Measurements from ENCODE around the gene HSPA12A. TPM values are rescaled to one million over a fixed set of nuclear protein-coding genes. Genes with fewer than 3 reads are reported as not detected.

The HSPA12A gene
- total RNA-seq, 2 donors from 2014 or later, result 13.9 to 15.4 TPM

DNA sequence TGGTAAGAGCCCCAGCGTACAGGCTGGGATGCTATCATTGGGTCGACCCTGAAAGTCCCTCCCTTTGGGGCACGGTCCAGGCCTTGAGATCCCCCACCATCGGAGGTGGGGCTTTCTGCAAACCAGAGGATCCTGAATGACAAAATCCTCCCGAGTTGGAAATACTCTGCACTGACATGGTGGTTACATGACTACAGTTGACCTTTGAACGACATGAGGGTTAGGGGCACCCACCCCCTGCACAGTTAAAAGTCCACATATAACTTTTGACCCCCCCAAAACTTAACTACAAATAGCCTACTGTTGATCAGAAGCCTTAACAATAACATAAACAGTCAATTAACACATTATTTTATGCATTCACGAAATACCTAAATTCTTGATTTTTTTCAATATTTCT, 13.1 kb downstream of the HSPA12A start:
- H3K27ac ChIP-seq (ENCODE audit: low read depth, low read length), result no peak overlapping the region
- TF ChIP-seq, protein P1, sequence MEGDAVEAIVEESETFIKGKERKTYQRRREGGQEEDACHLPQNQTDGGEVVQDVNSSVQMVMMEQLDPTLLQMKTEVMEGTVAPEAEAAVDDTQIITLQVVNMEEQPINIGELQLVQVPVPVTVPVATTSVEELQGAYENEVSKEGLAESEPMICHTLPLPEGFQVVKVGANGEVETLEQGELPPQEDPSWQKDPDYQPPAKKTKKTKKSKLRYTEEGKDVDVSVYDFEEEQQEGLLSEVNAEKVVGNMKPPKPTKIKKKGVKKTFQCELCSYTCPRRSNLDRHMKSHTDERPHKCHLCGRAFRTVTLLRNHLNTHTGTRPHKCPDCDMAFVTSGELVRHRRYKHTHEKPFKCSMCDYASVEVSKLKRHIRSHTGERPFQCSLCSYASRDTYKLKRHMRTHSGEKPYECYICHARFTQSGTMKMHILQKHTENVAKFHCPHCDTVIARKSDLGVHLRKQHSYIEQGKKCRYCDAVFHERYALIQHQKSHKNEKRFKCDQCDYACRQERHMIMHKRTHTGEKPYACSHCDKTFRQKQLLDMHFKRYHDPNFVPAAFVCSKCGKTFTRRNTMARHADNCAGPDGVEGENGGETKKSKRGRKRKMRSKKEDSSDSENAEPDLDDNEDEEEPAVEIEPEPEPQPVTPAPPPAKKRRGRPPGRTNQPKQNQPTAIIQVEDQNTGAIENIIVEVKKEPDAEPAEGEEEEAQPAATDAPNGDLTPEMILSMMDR (conservative IDR thresholded peaks at IDR 0.05), result no peak
- no peaks in the 10 kb centered on the region for H3K27me3 Mint-ChIP-seq (ENCODE audit: insufficient read depth)
- no peaks in the 10 kb centered on the region for H3K4me1 Mint-ChIP-seq
- H3K27me3 ChIP-seq (ENCODE audit: control insufficient read depth, insufficient read depth, low read length, poor library complexity, severe bottlenecking), result no peaks in the 10 kb centered on the region
- H3K4me1 ChIP-seq (ENCODE audit: control insufficient read depth, insufficient read depth, low read length), result no peaks in the 10 kb centered on the region
- H3K9me3 Mint-ChIP-seq, result no peaks in the 10 kb centered on the region
- no peak overlapping the region for H3K27ac Mint-ChIP-seq
- H3K4me3 ChIP-seq (ENCODE audit: low read length), result no peak overlapping the region
- DNase-seq, result no peak
- no peak overlapping the region for H3K4me3 Mint-ChIP-seq
- no peaks in the 10 kb centered on the region for H3K9me3 ChIP-seq (ENCODE audit: control insufficient read depth, low read length)
- H3K9ac ChIP-seq (ENCODE audit: extremely low read depth, low read length, poor library complexity, severe bottlenecking), result no peak overlapping the region
- H3K36me3 Mint-ChIP-seq (ENCODE audit: low read depth), result no peaks in the 10 kb centered on the region
- no peaks in the 10 kb centered on the region for H3K36me3 ChIP-seq (ENCODE audit: control insufficient read depth, insufficient read depth, low read length)
- WGBS, 2 experiments (ENCODE audit: insufficient coverage in 1 of 2, insufficient read length in 1 of 2), result 93 to 94% methylated on average over 7 of the region's 7 CpGs

- H3K4me1 Mint-ChIP-seq, result no peaks in the 10 kb centered on the region
- TF ChIP-seq, protein P1 (conservative IDR thresholded peaks at IDR 0.05), result no peak
- WGBS, 2 experiments (ENCODE audit: insufficient coverage in 1 of 2, insufficient read length in 1 of 2), result 64 to 75% methylated on average over 4 to 5 of the region's 5 CpGs
- no peaks in the 10 kb centered on the region for H3K36me3 Mint-ChIP-seq (ENCODE audit: low read depth)
- no peaks in the 10 kb centered on the region for H3K9me3 Mint-ChIP-seq
- H3K4me3 ChIP-seq (ENCODE audit: low read length), result no peak overlapping the region
- no peaks in the 10 kb centered on the region for H3K27me3 Mint-ChIP-seq (ENCODE audit: insufficient read depth)
- H3K9me3 ChIP-seq (ENCODE audit: control insufficient read depth, low read length), result no peaks in the 10 kb centered on the region
- H3K27me3 ChIP-seq (ENCODE audit: control insufficient read depth, insufficient read depth, low read length, poor library complexity, severe bottlenecking), result no peaks in the 10 kb centered on the region
- H3K27ac ChIP-seq (ENCODE audit: low read depth, low read length), result no peak overlapping the region
- H3K4me3 Mint-ChIP-seq, result no peak overlapping the region
- no peak overlapping the region for H3K9ac ChIP-seq (ENCODE audit: extremely low read depth, low read length, poor library complexity, severe bottlenecking)
- H3K27ac Mint-ChIP-seq, result no peak overlapping the region
- peak; percentile 13 for DNase-seq
- H3K36me3 ChIP-seq (ENCODE audit: control insufficient read depth, insufficient read depth, low read length), result no peaks in the 10 kb centered on the region
- H3K4me1 ChIP-seq (ENCODE audit: control insufficient read depth, insufficient read depth, low read length), result no peaks in the 10 kb centered on the region
Observed at GRCh38 chr10:116728526-116729096, 13.8 kb downstream of the HSPA12A start.

DNA sequence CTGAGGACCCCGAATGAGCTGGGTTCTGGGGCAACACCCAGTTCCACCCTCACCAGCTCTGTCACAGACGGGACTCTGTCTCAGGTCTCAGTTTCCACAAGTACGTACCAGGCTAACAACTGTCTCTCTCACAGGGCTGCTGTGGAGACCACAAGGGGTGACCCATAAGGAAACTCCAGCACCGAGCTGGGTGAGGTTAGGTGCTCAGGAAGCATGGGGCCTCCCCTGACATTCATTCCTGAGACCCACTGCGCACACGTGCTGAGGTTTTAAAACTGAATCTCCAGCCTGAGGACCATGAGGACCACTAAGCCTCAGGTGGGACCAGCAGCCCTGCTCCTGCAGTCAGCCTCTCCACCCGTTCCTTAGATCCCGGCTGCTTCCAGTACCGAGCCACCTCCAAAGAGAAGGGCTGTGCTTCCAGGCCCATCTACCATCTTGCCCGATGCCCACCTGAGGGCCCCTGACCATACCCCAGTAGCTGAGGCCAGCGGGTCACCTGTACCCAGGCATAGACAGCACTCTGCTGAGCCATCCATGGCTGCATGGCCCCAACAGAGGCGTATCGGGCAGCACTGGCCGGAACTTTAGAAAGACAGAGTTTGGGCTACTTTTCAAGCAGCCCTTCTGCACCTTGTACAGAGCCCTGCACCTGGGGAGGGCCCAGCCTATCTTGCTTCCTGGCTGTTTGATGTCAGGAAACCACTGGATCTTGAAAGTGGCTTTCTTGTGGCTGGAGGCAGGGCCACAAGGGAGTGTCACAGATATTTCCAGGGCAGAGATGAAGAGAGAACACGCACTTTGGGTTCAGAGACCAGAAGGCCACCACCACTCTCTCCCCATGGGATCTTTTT, 18.7 kb downstream of the HSPA12A start:
- no peak overlapping the region for H3K27ac ChIP-seq (ENCODE audit: low read depth, low read length)
- Mint-ChIP-seq H3K27ac (no peak overlapping the region), H3K36me3 (ENCODE audit: low read depth) (no peaks in the 10 kb centered on the region), H3K9me3 (no peaks in the 10 kb centered on the region), H3K4me1 (peaks cover 21% of the 10 kb centered on the region), H3K4me3 (no peak overlapping the region), H3K27me3 (ENCODE audit: insufficient read depth) (no peaks in the 10 kb centered on the region)
- H3K4me1 ChIP-seq (ENCODE audit: control insufficient read depth, insufficient read depth, low read length), result peaks cover 5% of the 10 kb centered on the region
- DNase-seq, result no peak
- no peak overlapping the region for H3K4me3 ChIP-seq (ENCODE audit: low read length)
- H3K27me3 ChIP-seq (ENCODE audit: control insufficient read depth, insufficient read depth, low read length, poor library complexity, severe bottlenecking), result no peaks in the 10 kb centered on the region
- WGBS, 2 experiments (ENCODE audit: insufficient coverage in 1 of 2, insufficient read length in 1 of 2), result 93 to 95% methylated on average over 5 to 15 of the region's 15 CpGs
- no peaks in the 10 kb centered on the region for H3K36me3 ChIP-seq (ENCODE audit: control insufficient read depth, insufficient read depth, low read length)
- TF ChIP-seq, protein P1 (conservative IDR thresholded peaks at IDR 0.05), result no peak
- no peaks in the 10 kb centered on the region for H3K9me3 ChIP-seq (ENCODE audit: control insufficient read depth, low read length)
- no peak overlapping the region for H3K9ac ChIP-seq (ENCODE audit: extremely low read depth, low read length, poor library complexity, severe bottlenecking)

Data from endodermal cell (in vitro differentiated cells).